ENCODE measurements around the gene CDH23.

DNA sequence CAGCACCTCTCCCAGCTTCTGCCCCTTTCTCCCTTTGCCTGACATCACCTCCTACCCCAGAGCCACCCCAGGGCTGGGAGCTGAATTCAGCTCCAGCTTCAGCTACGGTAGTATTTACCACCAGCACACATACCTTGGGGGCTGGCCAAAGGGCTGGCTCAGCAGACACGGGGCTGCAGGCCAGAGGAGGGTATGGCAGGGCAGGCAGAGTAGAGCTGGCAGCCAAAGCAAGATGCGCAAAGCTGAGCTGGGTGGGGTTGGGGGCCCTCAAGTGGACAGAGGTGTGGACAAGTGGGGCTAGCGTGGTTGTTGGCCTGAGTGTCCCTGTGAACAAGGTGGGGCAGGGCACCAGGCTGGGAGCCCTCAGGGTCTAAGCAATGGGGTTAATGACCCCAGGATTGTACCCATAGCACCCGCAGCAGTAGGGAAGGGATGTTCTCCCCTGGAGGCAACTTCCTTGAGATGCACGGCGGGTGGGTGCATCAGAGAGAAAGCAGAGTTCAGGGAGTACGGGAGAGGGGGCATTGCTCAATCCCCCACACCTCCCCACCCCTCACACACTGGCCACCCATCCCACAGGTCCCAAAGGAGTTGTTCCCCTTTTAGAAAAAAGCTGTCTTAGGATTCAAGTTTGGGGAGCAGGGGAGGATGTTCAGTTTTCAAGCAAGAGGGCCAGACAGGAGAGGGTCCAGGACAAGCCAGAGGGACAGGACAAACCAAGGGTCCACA lies 368.6 kb downstream of the CDH23 start:
- TF ChIP-seq EP300 (conservative IDR thresholded peaks at IDR 0.05; ENCODE audit: poor library complexity, severe bottlenecking): no peak
- TF ChIP-seq EZH2 (IDR thresholded peaks at IDR 0.05; ENCODE audit: borderline replicate concordance, insufficient read depth, low read length, poor library complexity, severe bottlenecking): no peak
- TF ChIP-seq CTCF (IDR thresholded peaks at IDR 0.05; ENCODE audit: poor library complexity, severe bottlenecking): no peak
- no peak for TF ChIP-seq MXI1 (conservative IDR thresholded peaks at IDR 0.05; ENCODE audit: poor library complexity, severe bottlenecking)
- TF ChIP-seq, protein P1, sequence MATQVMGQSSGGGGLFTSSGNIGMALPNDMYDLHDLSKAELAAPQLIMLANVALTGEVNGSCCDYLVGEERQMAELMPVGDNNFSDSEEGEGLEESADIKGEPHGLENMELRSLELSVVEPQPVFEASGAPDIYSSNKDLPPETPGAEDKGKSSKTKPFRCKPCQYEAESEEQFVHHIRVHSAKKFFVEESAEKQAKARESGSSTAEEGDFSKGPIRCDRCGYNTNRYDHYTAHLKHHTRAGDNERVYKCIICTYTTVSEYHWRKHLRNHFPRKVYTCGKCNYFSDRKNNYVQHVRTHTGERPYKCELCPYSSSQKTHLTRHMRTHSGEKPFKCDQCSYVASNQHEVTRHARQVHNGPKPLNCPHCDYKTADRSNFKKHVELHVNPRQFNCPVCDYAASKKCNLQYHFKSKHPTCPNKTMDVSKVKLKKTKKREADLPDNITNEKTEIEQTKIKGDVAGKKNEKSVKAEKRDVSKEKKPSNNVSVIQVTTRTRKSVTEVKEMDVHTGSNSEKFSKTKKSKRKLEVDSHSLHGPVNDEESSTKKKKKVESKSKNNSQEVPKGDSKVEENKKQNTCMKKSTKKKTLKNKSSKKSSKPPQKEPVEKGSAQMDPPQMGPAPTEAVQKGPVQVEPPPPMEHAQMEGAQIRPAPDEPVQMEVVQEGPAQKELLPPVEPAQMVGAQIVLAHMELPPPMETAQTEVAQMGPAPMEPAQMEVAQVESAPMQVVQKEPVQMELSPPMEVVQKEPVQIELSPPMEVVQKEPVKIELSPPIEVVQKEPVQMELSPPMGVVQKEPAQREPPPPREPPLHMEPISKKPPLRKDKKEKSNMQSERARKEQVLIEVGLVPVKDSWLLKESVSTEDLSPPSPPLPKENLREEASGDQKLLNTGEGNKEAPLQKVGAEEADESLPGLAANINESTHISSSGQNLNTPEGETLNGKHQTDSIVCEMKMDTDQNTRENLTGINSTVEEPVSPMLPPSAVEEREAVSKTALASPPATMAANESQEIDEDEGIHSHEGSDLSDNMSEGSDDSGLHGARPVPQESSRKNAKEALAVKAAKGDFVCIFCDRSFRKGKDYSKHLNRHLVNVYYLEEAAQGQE (IDR thresholded peaks at IDR 0.05; ENCODE audit: borderline replicate concordance): no peak
- no peak for TF ChIP-seq SMC3 (conservative IDR thresholded peaks at IDR 0.05; ENCODE audit: poor library complexity)
- no peak for TF ChIP-seq POLR2AphosphoS5 (IDR thresholded peaks at IDR 0.05)
- TF ChIP-seq RAD21 (conservative IDR thresholded peaks at IDR 0.05): no peak
- TF ChIP-seq TAF1 (IDR thresholded peaks at IDR 0.05; ENCODE audit: low read depth): no peak

Measured in neural cell (in vitro differentiated cells).